ENCODE measurements around the gene C5orf15.
"Not testable (repeated sequence)": the region's sequence is repeated elsewhere in the genome, so short reads cannot be mapped to it uniquely, and the experiment has no call there.

The C5orf15 gene

GRCh38 chr5:133935991-133936650 lies 32.3 kb downstream of the C5orf15 start:
- not testable (repeated sequence) for DNase-seq

GRCh38 chr5:133935667-133935940 lies 32.8 kb downstream of the C5orf15 start:
- DNase-seq, result no peak

- no peak for DNase-seq
These were observed 33.4 kb downstream of the C5orf15 start for GRCh38 chr5:133934822-133935666.

- DNase-seq, result no peak
These were observed 34.1 kb downstream of the C5orf15 start for GRCh38 chr5:133934311-133934710.

- DNase-seq, result no peak
These were observed 34.6 kb downstream of the C5orf15 start for GRCh38 chr5:133933670-133934295.

- no peak for DNase-seq
These were observed 35.3 kb downstream of the C5orf15 start for GRCh38 chr5:133933169-133933509.

GRCh38 chr5:133932441-133933168 lies 35.8 kb downstream of the C5orf15 start:
- peak; percentile 70 to 77 for DNase-seq

GRCh38 chr5:133931546-133931945 lies 36.9 kb downstream of the C5orf15 start:
- no peak for DNase-seq

GRCh38 chr5:133930813-133931090 lies 37.7 kb downstream of the C5orf15 start:
- peak; percentile 54 to 73 for DNase-seq

- peak; percentile 45 to 73 for DNase-seq
These were observed 38.2 kb downstream of the C5orf15 start for GRCh38 chr5:133930061-133930812.

- DNase-seq, result no peak
These were observed 39.6 kb downstream of the C5orf15 start for GRCh38 chr5:133928587-133929393.

GRCh38 chr5:133927300-133928180 lies 40.9 kb downstream of the C5orf15 start:
- DNase-seq, result no peak

GRCh38 chr5:133926489-133927299 lies 41.7 kb downstream of the C5orf15 start:
- no peak for DNase-seq

GRCh38 chr5:133925866-133926488 lies 42.4 kb downstream of the C5orf15 start:
- DNase-seq, result no peak

GRCh38 chr5:133925269-133925668 lies 43.2 kb downstream of the C5orf15 start:
- DNase-seq, result no peak

- DNase-seq, result no peak
These were observed 44.1 kb downstream of the C5orf15 start for GRCh38 chr5:133924221-133924920.

- DNase-seq, result no peak
These were observed 46.4 kb downstream of the C5orf15 start for GRCh38 chr5:133921979-133922378.

GRCh38 chr5:133921069-133921468 lies 47.4 kb downstream of the C5orf15 start:
- no peak for DNase-seq
